Activated CD4-positive, alpha-beta T cell treated with anti-CD3 and anti-CD28 coated beads, Interleukin-2, amount 10 ng/mL, durations not matched to agents 24 days and 14 days (primary cell): ENCODE measurements around the gene TENM3. TPM values are rescaled to one million over a fixed set of nuclear protein-coding genes. Genes with fewer than 3 reads are reported as not detected.

Experiments
- DNase-seq: peaks from one replicate; pipeline ENCODE4 v3.0.0; 2022
- H3K27ac Mint-ChIP-seq: one replicate; pipeline ENCODE4 v1.8.0; 2022; ENCODE audit warnings: mild to moderate bottlenecking, mixed read lengths
- H3K27me3 Mint-ChIP-seq: one replicate; pipeline ENCODE4 v1.8.0; 2022; ENCODE audit warnings: mixed read lengths
- H3K36me3 Mint-ChIP-seq: one replicate; pipeline ENCODE4 v1.8.0; 2022; ENCODE audit warnings: low read depth, mild to moderate bottlenecking, mixed read lengths
- H3K4me1 Mint-ChIP-seq: one replicate; pipeline ENCODE4 v1.8.0; 2021; ENCODE audit warnings: mixed read lengths
- H3K4me3 Mint-ChIP-seq: one replicate; pipeline ENCODE4 v1.8.0; 2022; ENCODE audit warnings: mild to moderate bottlenecking, moderate library complexity, mixed read lengths
- H3K9me3 Mint-ChIP-seq: one replicate; pipeline ENCODE4 v1.8.0; 2021; ENCODE audit warnings: mixed read lengths
- intact Hi-C: fragments of 100-400 bp; cut with micrococcal nuclease; formaldehyde crosslinking; loops from one replicate; pipeline ENCODE4 v1.15.1; 2023
- total RNA-seq: library from RNA; stranded (reverse); gene quantifications from 2 replicates; pipeline ENCODE4 v1.2.3, GENCODE V29; 2022

The TENM3 gene
- total RNA-seq, 1 donor from 2014 or later, result not detected

DNA sequence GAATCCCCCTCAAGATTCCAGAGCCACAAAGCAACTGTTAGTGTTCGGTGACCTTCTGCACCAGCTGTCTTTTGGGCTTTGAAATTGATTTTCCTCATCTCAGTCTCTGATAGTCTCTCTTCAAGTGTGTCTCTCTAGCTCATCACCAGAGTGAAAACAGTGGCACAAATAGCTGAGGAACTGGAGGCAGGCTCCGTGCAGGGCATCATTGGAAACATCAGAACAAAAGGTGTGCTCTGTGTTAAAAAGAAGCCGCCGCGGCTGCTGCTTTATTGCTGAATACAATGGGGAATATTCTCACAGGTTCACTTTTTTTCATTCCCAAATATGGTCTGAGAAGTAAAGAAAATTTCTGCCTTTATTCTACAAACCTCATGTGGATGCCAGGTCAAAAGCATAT lies 376.5 kb downstream of the TENM3 start:
- no peaks in the 10 kb centered on the region for H3K27me3 Mint-ChIP-seq
- intact Hi-C loops, result no loop called here
- no peaks in the 10 kb centered on the region for H3K36me3 Mint-ChIP-seq
- H3K27ac Mint-ChIP-seq, result no peak overlapping the region
- H3K9me3 Mint-ChIP-seq, result no peaks in the 10 kb centered on the region
- no peaks in the 10 kb centered on the region for H3K4me1 Mint-ChIP-seq
- no peak overlapping the region for H3K4me3 Mint-ChIP-seq
- DNase-seq, result no peak

DNA sequence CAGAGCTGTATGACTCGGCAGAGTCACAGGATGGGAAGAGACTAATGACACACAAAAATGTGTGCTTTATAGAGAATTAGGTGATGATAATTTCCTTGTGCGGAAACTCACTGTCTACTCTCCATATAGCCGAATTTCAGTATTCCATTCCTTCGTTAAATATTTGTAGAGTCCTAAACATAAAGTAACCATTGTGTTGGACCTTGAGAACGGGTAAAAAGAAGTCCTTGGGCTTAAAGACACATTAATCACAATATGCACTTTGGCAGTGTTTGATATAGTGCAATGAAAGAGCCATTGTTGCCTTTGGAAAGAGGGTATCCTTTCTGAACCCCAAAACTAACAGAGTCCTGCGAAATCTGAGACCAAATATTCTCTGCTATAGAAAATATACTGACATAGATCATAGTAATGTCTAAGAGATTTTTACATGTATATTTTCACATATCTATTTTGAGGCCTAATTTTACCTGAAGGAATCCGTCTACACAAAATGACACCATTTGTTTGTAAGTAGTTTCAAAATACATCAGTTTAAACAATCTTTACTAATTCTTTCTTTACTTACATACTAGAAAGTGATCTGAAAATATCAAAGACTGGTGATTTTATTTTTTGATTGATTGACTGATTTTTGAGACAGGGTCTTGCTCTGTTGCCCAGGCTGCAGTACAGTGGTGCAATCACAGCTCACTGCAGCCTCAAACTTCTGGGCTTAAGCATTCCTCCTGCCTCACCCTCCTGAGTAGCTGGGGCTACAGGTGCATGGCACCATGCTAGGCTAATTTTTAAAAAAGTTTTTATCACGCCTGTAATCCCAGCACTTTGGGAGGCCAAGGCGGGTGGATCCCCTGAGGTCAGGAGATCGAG lies 377.1 kb downstream of the TENM3 start:
- H3K9me3 Mint-ChIP-seq, result no peaks in the 10 kb centered on the region
- intact Hi-C loops, result no loop called here
- H3K27ac Mint-ChIP-seq, result no peak overlapping the region
- H3K36me3 Mint-ChIP-seq, result no peaks in the 10 kb centered on the region
- no peaks in the 10 kb centered on the region for H3K4me1 Mint-ChIP-seq
- H3K4me3 Mint-ChIP-seq, result no peak overlapping the region
- H3K27me3 Mint-ChIP-seq, result no peaks in the 10 kb centered on the region
- DNase-seq, result no peak

DNA sequence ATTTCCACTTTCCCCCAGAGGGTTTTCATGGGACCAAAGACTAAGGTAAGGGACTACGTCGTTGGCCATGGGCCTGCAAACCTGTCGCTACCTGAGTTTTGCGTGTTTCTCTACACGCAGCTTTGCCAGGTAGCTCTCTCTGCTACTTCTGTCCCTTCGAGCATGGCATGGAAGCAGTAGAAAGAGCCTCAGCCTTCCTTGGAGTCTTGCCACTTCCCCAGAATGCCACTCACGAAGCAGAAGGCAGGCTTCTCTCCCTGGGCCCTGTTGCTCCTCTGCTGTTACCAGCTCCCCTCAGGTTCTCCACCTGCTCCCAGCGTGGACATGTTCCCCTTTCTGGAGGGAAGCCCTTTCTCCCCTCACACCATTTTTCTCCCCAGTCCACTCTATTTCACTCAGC lies 381.1 kb downstream of the TENM3 start:
- Mint-ChIP-seq H3K4me1 (no peaks in the 10 kb centered on the region), H3K27me3 (no peaks in the 10 kb centered on the region), H3K4me3 (no peak overlapping the region), H3K36me3 (no peaks in the 10 kb centered on the region), H3K27ac (no peak overlapping the region), H3K9me3 (no peaks in the 10 kb centered on the region)
- intact Hi-C loops, result no loop called here
- no peak for DNase-seq

DNA sequence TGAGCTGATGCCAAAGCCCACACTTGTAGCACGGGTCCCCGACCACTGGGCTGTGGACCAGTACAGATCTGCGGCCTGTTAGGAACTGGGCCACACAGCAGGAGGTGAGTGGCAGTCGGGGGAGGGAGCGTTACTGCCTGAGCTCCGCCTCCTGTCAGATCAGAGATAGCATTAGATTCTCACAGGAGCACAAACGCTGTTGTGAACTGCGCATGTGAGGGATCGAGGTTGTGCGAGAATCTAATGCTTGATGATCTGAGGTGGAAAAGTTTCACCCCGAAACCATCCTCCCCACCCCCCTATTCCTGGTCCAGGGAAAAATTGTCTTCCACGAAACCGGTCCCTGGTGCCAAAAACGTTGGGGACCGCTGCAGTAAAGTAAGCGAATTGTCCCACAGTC lies 382.0 kb downstream of the TENM3 start:
- H3K4me3 Mint-ChIP-seq, result no peak overlapping the region
- no peaks in the 10 kb centered on the region for H3K27me3 Mint-ChIP-seq
- no peak overlapping the region for H3K27ac Mint-ChIP-seq
- no peaks in the 10 kb centered on the region for H3K36me3 Mint-ChIP-seq
- intact Hi-C loops, result no loop called here
- H3K9me3 Mint-ChIP-seq, result no peaks in the 10 kb centered on the region
- no peak for DNase-seq
- H3K4me1 Mint-ChIP-seq, result no peaks in the 10 kb centered on the region

DNA sequence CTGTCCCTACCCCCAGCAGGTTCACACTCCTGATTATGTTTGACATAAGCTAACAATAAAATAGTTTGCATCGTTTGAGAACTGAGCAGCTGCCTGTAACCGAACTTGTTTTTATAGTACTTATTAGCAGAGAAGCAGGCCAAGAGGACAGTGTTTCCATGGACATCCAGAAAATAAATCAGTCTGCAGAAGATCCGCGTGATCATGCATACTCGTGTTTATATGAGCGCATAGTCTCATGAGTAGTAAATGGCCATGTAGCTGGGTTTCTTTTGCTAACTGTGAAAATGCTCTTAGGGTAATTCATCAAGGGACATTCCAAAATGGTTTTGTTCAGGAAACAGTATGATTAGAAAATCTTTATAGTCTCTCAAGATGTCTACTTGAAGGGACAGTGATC lies 384.8 kb downstream of the TENM3 start:
- H3K4me1 Mint-ChIP-seq, result no peaks in the 10 kb centered on the region
- intact Hi-C loops, result no loop called here

DNA sequence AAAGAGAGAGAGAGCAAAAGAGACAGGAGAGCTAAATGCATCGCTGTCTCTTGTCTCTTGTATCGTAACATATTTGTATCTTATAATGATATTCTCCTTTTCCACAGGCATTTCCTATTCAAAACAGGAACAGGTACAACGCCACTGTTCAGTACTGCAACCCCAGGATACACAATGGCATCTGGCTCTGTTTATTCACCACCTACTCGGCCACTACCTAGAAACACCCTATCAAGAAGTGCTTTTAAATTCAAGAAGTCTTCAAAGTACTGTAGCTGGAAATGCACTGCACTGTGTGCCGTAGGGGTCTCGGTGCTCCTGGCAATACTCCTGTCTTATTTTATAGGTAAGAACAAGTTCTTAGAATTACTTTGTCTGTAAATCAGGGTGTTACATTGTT lies 385.3 kb downstream of the TENM3 start:
- H3K4me3 Mint-ChIP-seq, result no peak overlapping the region
- H3K36me3 Mint-ChIP-seq, result no peaks in the 10 kb centered on the region
- H3K27me3 Mint-ChIP-seq, result peaks cover 2% of the 10 kb centered on the region
- H3K9me3 Mint-ChIP-seq, result no peaks in the 10 kb centered on the region
- DNase-seq, result no peak
- no peak overlapping the region for H3K27ac Mint-ChIP-seq
- intact Hi-C loops, result no loop called here
- H3K4me1 Mint-ChIP-seq, result no peaks in the 10 kb centered on the region

More for the DNA sequence above, 384.8 kb downstream of the TENM3 start:
- H3K36me3 Mint-ChIP-seq, result no peaks in the 10 kb centered on the region
- no peak overlapping the region for H3K4me3 Mint-ChIP-seq
- H3K27ac Mint-ChIP-seq, result no peak overlapping the region
- DNase-seq, result no peak
- H3K27me3 Mint-ChIP-seq, result peaks cover 2% of the 10 kb centered on the region
- H3K9me3 Mint-ChIP-seq, result no peaks in the 10 kb centered on the region

DNA sequence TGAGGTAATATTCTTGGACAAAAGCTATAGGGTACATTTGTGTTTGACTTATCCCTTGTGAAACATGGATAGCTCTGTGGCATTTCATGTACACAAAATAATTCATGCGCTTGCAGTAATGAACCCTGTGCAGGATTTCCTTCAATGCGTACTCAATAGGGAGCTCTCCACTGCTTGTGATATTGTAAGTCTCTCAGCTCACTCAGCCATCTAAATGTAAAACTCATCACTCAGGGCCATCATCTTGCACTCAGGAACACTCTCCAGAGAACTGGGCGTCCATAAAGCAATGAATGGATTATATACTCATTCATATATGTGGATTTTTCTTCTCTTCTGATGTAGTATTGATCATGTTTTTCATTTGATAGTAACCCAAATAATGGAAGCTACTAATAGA lies 385.9 kb downstream of the TENM3 start:
- Mint-ChIP-seq H3K36me3 (no peaks in the 10 kb centered on the region), H3K4me1 (no peaks in the 10 kb centered on the region), H3K27me3 (peaks cover 2% of the 10 kb centered on the region), H3K4me3 (no peak overlapping the region), H3K27ac (no peak overlapping the region), H3K9me3 (no peaks in the 10 kb centered on the region)
- intact Hi-C loops, result no loop called here
- DNase-seq, result no peak

DNA sequence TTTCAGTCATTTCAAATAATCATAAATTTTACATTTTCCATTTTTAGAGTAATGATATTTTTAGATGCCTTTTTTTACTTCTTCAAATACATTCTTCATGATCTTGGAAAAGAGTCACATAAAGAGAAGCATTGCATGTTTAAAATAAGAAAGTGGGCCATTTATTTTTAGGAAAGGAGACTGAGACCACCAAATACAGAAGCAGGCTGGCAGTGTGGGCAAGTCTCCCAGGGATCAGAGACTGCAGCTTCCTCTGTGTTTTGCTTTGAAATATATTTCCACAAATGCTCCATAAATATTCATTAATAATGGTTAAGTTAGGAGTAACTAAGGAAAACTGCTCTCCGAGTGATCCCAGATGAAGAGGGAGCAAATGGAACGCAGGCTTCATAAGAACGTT lies 397.3 kb downstream of the TENM3 start:
- H3K4me1 Mint-ChIP-seq, result no peaks in the 10 kb centered on the region
- no peak for DNase-seq
- no peaks in the 10 kb centered on the region for H3K27me3 Mint-ChIP-seq
- H3K27ac Mint-ChIP-seq, result no peak overlapping the region
- no peaks in the 10 kb centered on the region for H3K36me3 Mint-ChIP-seq
- intact Hi-C loops, result no loop called here
- H3K4me3 Mint-ChIP-seq, result no peak overlapping the region
- no peaks in the 10 kb centered on the region for H3K9me3 Mint-ChIP-seq

DNA sequence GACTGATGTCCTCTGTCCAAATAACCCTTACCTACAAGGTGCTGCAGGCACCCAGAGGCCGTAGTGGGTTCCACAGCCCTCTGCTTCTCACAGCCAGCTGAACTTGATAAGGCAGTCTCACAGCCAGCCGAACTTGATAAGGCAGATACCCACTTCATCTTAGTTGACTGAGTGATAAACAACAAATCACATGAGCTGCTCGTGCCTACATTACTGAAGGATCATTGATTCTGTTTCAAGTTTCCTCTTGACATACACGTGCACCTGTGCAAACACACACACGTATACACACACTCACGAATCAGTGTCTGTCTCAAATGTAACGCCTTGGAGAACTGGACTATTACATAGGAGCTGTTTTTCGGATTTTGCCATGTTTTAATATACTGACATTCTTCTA lies 397.7 kb downstream of the TENM3 start:
- DNase-seq, result no peak
- Mint-ChIP-seq H3K9me3 (no peaks in the 10 kb centered on the region), H3K4me3 (no peak overlapping the region), H3K27ac (no peak overlapping the region), H3K4me1 (no peaks in the 10 kb centered on the region), H3K27me3 (no peaks in the 10 kb centered on the region), H3K36me3 (no peaks in the 10 kb centered on the region)
- intact Hi-C loops, result no loop called here

DNA sequence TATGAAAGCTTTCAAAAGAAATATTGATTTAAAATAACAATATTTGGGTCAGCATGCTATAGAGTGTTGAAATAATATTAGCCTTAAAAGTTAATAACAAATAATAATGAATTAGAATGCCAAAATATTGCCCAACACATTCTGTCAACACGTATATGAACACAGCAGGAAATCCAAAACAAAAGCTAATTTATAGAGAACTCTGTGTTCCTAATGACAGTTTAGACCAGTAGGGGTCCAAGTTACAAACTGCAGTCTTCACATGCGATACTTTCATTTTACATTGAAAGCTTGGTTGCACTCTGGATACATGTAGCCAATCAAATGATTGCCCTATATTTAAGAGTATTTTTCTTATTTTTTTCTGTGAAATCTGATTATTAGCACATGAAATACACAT lies 399.6 kb downstream of the TENM3 start:
- H3K27me3 Mint-ChIP-seq, result no peaks in the 10 kb centered on the region
- H3K27ac Mint-ChIP-seq, result no peak overlapping the region
- H3K36me3 Mint-ChIP-seq, result no peaks in the 10 kb centered on the region
- intact Hi-C loops, result no loop called here
- H3K4me1 Mint-ChIP-seq, result no peaks in the 10 kb centered on the region
- no peak for DNase-seq
- no peak overlapping the region for H3K4me3 Mint-ChIP-seq
- H3K9me3 Mint-ChIP-seq, result no peaks in the 10 kb centered on the region

DNA sequence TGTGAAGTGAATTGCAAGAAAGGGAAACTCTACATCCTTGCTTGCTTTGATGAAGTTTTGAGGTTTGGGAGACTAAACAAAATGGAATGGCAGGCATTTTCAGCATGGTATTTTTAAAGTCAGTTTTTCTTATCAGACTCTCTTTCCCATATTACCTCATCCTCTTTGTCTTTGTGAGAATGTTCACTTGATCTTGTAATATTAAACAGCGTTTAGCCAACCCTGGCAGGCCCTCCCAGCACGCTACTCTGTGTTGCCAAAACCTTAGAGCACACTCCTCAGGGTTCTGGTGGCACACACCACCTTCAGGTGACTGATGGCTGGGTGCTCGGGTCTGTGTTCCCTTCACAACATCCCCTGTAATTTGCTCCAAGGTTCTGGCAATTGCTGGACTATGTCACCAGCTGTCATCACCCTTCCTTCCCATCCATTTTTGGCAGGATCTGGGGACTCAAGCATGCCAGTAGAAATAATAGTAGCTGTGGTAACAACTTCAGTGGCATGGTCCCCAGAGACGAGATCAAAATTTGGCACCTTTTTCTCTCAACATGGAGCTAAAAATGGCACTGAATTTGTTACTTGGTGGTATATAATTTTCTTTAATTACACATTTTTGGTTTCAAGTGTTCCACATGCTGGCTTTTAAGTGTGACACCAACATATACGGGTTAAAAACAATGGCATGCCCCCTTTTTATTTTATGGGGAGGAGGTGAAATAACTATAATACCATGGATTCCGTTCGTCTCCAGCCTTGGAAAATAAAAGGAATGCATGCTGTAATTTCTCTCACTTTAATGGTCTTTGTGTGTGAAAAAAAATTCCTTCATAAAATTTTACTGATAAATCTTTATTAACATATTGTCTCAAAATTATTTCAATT lies 400.8 kb downstream of the TENM3 start:
- H3K9me3 Mint-ChIP-seq, result no peaks in the 10 kb centered on the region
- H3K36me3 Mint-ChIP-seq, result no peaks in the 10 kb centered on the region
- no peak overlapping the region for H3K4me3 Mint-ChIP-seq
- no peak for DNase-seq
- H3K4me1 Mint-ChIP-seq, result no peaks in the 10 kb centered on the region
- H3K27ac Mint-ChIP-seq, result no peak overlapping the region
- H3K27me3 Mint-ChIP-seq, result no peaks in the 10 kb centered on the region
- intact Hi-C loops, result no loop called here

DNA sequence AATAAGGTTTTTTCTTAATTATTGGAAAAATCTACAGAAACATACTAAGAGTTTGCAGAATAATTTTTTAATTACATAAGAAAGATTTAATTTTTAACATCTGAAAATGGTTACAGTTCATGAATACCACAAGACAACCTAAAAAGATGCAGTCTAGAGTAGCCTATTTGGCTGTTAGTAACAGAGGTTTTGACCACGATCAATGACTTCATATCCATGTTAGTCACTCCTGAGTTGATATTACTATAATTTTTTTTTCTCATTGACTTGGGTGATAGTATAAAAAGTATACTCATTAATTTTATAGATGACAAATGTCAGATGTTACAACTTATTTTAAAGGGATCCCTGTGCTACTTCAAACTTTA lies 401.5 kb downstream of the TENM3 start:
- Mint-ChIP-seq H3K27me3 (no peaks in the 10 kb centered on the region), H3K36me3 (no peaks in the 10 kb centered on the region), H3K27ac (no peak overlapping the region), H3K4me3 (no peak overlapping the region), H3K4me1 (no peaks in the 10 kb centered on the region), H3K9me3 (no peaks in the 10 kb centered on the region)
- no peak for DNase-seq
- intact Hi-C loops, result no loop called here

DNA sequence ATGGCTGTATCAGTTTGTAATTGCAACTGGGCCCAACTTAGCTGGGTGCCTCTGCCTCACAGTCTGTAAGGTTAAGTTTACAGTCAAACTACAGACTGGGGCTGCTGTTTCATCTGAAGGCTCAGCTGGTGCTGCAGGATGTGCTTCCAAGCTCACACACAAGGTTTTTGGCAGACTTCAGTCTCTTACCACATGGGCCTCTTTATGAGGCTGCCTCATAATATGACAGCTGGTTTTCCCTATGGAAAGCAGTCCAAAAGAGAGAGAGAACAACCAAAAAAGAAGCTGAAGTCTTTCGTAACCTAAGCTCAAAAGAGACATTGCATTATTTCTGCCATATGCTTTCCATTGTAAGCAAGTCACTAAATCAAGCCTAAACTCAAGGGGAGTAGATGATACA lies 402.3 kb downstream of the TENM3 start:
- Mint-ChIP-seq H3K4me3 (no peak overlapping the region), H3K27ac (no peak overlapping the region), H3K9me3 (no peaks in the 10 kb centered on the region), H3K27me3 (no peaks in the 10 kb centered on the region), H3K36me3 (no peaks in the 10 kb centered on the region), H3K4me1 (no peaks in the 10 kb centered on the region)
- no peak for DNase-seq
- intact Hi-C loops, result no loop called here

DNA sequence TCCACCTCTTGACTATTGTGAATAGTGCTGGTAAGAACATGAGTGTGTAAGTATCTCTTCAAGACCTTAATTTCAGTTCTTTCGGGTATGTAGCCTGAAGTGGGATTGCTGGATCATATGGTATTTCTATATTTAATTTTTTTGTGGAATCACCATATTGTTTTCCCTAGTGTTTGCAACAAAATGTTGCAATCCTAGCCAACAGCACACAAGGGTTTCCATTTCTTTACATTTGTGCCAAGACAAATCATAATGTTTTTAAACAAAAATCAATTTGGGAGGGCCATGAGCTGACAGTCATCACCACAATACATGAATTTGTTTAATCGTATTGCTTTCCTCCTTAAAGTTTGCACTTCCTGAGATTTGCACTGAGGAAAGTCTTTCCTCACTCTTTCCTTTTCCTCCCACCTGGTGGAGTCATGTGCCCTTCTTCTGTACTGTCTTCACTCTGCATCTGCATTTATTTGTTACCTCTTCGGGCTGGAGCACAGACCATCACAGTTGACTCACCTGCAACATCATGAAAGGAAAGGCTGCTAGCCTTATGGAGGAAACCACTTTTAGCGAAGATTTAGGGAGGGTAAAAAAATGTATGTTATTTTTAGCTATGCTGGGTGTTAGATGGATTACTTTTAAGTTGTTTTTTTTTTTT lies 404.6 kb downstream of the TENM3 start:
- Mint-ChIP-seq H3K27me3 (no peaks in the 10 kb centered on the region), H3K36me3 (no peaks in the 10 kb centered on the region), H3K4me1 (no peaks in the 10 kb centered on the region), H3K27ac (no peak overlapping the region), H3K9me3 (no peaks in the 10 kb centered on the region), H3K4me3 (no peak overlapping the region)
- no peak for DNase-seq
- intact Hi-C loops, result no loop called here
